Measurements from ENCODE around the gene DCAKD.

Gene DCAKD

DNA sequence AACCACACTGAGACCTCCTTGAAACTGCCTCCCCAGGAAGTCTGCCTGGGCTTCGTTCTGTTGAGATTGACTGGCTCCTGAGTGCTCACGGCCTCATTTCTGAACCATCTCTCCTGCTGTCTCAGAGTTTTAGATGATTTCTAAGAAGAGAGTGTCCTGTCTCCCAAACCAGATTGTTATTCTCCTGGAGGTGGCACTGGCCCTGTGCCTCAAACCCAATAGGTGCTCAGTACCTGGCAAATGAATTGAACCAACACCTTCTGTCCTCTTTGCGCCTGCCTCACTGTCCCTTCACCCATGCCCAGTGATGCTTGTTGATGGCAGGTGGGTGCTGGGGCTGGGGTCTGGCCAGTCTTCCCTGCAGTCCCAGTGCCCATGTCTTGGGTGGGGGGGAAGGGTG, 47.0 kb downstream of the DCAKD start:
- FAIRE-seq (no peak), DNase-seq (ENCODE audit: low spot score) (no peak)

DNA sequence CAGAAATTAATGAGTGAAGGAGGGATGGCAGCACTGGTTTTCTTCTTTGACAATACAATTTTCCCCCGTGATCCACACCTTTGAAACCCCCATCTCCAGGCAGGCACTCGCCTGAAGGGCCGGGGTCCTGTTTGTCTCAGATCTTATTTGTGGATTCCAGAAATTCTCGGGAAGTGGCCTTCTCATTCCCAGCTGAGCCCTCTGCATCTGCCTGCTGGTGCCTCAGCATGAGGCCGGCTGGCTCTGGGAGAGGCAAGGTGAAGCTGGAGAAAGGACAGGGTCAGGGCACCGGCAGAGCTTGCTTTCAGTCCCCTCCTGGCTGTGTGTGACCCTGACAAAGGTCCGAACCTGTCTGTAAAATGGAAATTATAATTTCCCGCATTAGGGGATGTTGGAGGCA, 47.6 kb downstream of the DCAKD start:
- FAIRE-seq (no peak), DNase-seq (ENCODE audit: low spot score) (no peak)

- DNase-seq (ENCODE audit: low spot score) (no peak), FAIRE-seq (no peak)
These were observed 50.1 kb downstream of the DCAKD start for GRCh38 chr17:45001310-45001709.

DNA sequence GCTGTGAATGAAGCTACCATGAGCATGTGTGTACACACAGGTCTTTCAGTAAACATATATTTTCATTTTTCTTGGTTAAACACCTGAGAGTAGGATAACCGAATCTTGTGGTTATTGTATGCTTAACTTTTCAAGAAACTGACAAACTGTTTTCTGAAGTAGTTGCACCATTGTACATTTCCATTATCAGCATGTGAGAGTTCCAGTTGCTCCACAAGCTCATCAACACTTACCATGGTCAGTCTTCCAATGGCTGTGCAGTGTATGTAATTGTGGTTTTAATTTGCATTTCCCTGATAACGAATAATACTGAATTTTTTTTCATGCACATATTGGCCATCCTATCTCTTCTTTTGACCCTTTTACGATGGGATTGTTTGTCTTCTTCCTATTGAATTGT, 52.0 kb downstream of the DCAKD start:
- FAIRE-seq, result no peak
- DNase-seq (ENCODE audit: low spot score), result no peak

- FAIRE-seq (no peak), DNase-seq (ENCODE audit: low spot score) (no peak)
These were observed 52.8 kb downstream of the DCAKD start for GRCh38 chr17:44998646-44999045.

- DNase-seq (ENCODE audit: low spot score), result no peak
- FAIRE-seq, result no peak
These were observed 53.5 kb downstream of the DCAKD start for GRCh38 chr17:44997733-44998520.

DNA sequence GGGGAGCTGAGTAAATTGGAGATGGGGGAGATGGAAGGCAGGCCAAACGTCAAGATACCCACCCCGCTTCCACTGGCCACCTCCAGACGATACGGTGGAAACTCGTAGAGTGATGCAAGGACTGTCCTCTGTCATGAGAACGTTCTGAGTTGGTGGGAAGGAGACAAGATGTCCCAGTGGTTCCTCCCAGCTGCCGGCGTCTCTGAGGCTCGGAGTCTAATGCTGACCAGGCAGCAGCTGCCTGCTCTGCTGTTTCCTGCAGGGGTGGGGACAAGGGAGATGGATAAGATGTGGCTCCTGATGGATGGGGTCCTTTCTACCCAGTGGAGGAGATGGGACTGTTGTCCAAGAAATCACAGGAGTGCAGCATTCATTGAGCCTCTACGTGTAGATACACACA, 55.1 kb downstream of the DCAKD start:
- DNase-seq (ENCODE audit: low spot score) (no peak), FAIRE-seq (no peak)

GRCh38 chr17:44995436-44996001, 55.9 kb downstream of the DCAKD start:
- FAIRE-seq (no peak), DNase-seq (ENCODE audit: low spot score) (no peak)

DNA sequence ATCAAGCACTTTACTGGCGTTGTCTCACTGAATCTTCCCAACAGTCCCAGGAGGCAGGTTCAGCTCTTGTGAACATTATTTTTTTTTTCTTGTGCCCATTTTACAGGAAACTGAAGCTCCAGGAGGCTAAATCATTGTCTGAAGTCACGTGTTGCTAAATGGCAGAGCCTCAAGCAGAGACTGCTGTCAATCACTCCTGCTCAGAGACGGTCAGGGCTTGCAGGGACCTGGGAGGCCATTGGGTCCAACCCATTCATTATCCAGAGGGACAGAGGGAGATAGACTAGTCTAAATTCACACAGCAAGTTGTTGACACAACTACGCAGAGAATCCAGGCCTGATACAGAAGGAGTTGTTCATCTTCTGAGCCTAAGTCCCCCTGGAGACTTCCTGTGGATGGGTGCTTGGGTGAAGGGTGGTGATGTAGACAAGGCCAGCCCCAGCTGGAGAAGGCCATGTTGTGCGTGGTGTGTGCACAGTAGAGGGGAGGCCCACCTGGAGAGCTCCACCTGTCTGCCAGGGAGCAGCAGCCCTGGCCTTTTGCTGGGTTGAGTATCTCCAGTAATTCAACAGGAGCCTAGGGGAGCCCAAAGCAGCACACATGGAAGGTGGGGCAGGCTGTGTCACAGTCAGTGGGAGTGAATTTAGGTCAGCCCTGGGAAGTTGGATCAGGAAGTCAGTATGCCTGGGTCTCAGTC, 59.0 kb downstream of the DCAKD start:
- no peak for DNase-seq (ENCODE audit: low spot score)
- no peak for FAIRE-seq

GRCh38 chr17:44990994-44991393, 60.4 kb downstream of the DCAKD start:
- FAIRE-seq (no peak), DNase-seq (ENCODE audit: low spot score) (no peak)

GRCh38 chr17:44989552-44990138, 61.8 kb downstream of the DCAKD start:
- FAIRE-seq, result no peak

DNA sequence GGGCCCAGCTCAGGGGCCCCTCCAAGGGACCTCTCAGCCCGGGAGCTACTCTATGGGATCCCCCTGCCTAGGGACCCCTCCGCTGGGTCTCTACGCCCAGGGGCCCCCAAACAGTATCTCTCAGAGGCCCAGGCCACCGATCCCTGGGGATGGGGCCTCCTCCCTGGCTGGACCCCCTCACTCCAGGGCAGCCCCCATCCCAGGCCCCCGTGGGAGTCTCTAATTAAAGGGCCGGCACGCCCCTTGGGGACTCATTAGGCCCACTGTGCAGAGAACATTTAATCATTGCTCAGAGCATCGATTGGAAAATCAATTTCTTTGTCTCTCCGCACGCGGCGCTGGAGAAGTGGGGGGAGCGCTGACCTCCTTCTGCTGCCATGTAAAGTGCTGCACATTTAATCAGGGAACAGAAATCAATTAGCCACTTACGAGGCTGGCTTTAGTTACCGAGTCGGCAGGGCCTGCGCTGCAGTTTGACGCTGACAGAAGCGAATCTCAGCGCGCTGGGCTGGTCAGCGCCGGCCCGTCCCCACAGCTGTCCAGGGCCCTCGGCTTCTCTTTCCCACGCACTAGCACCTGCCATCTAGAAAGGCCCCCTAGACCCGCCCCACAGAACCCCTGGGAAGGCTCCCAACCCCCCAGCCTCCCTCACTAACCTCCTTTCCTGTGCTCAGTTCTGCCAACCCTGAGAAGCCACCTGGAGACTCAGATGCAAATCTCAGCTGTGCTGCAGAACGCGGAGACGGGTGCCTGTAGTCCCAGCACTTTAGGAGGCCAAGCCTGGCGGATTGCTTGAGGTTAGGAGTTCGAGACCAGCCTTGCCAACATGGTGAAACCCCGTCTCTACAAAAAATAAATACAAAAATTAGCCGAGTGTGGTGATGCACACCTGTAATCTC, 63.1 kb downstream of the DCAKD start:
- FAIRE-seq (no peak), DNase-seq (ENCODE audit: low spot score) (no peak)

More at GRCh38 chr17:44989552-44990138, 61.8 kb downstream of the DCAKD start:
- DNase-seq (ENCODE audit: low spot score), result no peak

GRCh38 chr17:44983563-44983962, 67.9 kb downstream of the DCAKD start:
- FAIRE-seq, result no peak
- DNase-seq (ENCODE audit: low spot score), result no peak

GRCh38 chr17:44982113-44982702, 69.2 kb downstream of the DCAKD start:
- peak; percentile 98 for FAIRE-seq
- DNase-seq (ENCODE audit: low spot score), result no peak

GRCh38 chr17:44981221-44981968, 70.0 kb downstream of the DCAKD start:
- no peak for FAIRE-seq
- no peak for DNase-seq (ENCODE audit: low spot score)

- no peak for FAIRE-seq
- no peak for DNase-seq (ENCODE audit: low spot score)
These were observed 71.9 kb downstream of the DCAKD start for GRCh38 chr17:44979426-44979995.

DNA sequence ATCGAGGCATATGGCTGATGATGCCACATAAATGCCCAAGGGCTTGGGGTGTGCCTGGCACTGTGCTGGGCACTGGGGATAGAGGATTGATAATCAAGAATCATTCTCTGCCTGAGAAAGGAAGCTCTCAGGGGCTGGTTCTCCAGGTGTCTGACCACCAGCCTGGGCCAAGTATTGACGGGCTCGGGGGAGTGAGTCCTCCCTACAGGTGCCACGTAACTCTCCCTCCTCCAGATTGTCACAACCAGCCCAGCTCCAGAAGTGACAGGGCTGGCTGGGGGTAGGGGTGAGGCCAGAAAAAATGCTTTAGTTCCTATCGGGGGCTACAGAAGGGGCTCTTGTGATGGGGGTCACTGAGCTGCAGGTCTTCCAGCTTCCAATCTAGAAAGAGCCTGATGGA, 72.6 kb downstream of the DCAKD start:
- DNase-seq (ENCODE audit: low spot score) (no peak), FAIRE-seq (no peak)

DNA sequence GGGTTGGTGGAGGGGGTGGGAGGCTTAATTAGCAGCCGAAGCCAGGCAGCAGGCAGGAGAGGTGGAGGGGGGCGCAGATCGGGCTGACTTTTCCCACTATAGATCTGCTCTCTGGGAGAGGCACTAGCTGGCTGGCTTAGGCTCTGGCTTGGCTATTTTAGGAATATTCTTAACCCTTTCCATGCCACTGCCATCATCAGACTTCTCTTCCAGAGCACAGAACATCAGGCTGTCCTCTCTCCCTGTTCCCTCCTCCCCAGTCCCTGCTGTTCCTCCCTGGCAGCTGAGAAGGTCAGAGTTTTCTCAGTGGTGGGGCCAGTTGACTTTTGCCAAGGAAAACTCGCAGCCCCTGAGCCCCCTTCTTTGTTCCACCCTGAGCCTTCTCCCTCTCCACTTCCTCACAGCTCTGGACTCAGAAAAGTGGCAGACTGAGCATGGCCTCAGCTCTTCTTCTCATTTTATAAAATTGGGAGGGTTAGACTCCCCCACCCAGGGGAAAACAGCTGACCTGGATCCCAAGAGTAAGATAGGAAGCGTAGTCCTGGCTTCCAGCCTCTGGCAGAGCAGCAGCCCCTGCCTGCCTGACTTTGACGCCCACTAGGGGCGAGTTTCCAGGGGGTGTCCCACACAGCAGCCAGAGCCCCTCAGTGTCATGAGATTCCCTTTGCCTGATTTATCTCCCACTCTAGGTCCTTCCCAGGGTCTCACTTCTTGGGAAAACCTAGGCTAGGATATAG, 73.5 kb downstream of the DCAKD start:
- no peak for FAIRE-seq
- DNase-seq (ENCODE audit: low spot score), result no peak

- DNase-seq (ENCODE audit: low spot score), result no peak
- no peak for FAIRE-seq
These were observed 74.4 kb downstream of the DCAKD start for GRCh38 chr17:44977065-44977464.

Measured in urothelium cell line (cell line).